ENCODE results near the gene DOCK4.

The DOCK4 gene

GRCh38 chr7:112189691-112190090, 16.5 kb downstream of the DOCK4 start:
- no peak for DNase-seq (ENCODE audit: low read depth in 2 of 2)

GRCh38 chr7:112188257-112188656, 17.9 kb downstream of the DOCK4 start:
- no peak for DNase-seq (ENCODE audit: low read depth in 2 of 2)

GRCh38 chr7:112186300-112186699, 19.9 kb downstream of the DOCK4 start:
- DNase-seq (ENCODE audit: low read depth in 2 of 2): no peak

GRCh38 chr7:112185005-112185834, 21.0 kb downstream of the DOCK4 start:
- no peak for DNase-seq (ENCODE audit: low read depth in 2 of 2)

GRCh38 chr7:112184455-112184854, 21.7 kb downstream of the DOCK4 start:
- DNase-seq (ENCODE audit: low read depth in 2 of 2): no peak

GRCh38 chr7:112183266-112183665, 22.9 kb downstream of the DOCK4 start:
- DNase-seq (ENCODE audit: low read depth in 2 of 2): no peak

- no peak for DNase-seq (ENCODE audit: low read depth in 2 of 2)
Measured at GRCh38 chr7:112182749-112183148, 23.4 kb downstream of the DOCK4 start.

GRCh38 chr7:112180223-112180622, 26.0 kb downstream of the DOCK4 start:
- DNase-seq (ENCODE audit: low read depth in 2 of 2): no peak

- no peak for DNase-seq (ENCODE audit: low read depth in 2 of 2)
Measured at GRCh38 chr7:112176693-112177415, 29.3 kb downstream of the DOCK4 start.

GRCh38 chr7:112176241-112176640, 30.0 kb downstream of the DOCK4 start:
- no peak for DNase-seq (ENCODE audit: low read depth in 2 of 2)

GRCh38 chr7:112174192-112174591, 32.0 kb downstream of the DOCK4 start:
- DNase-seq (ENCODE audit: low read depth in 2 of 2): no peak

GRCh38 chr7:112173568-112173905, 32.7 kb downstream of the DOCK4 start:
- no peak for DNase-seq (ENCODE audit: low read depth in 2 of 2)

- DNase-seq (ENCODE audit: low read depth in 2 of 2): no peak
Measured at GRCh38 chr7:112172870-112173567, 33.2 kb downstream of the DOCK4 start.

- no peak for DNase-seq (ENCODE audit: low read depth in 2 of 2)
Measured at GRCh38 chr7:112171673-112172072, 34.5 kb downstream of the DOCK4 start.

GRCh38 chr7:112168915-112169314, 37.3 kb downstream of the DOCK4 start:
- no peak for DNase-seq (ENCODE audit: low read depth in 2 of 2)

GRCh38 chr7:112167147-112167546, 39.1 kb downstream of the DOCK4 start:
- DNase-seq (ENCODE audit: low read depth in 2 of 2): no peak

GRCh38 chr7:112162784-112163506, 43.3 kb downstream of the DOCK4 start:
- DNase-seq (ENCODE audit: low read depth in 2 of 2): no peak

- no peak for DNase-seq (ENCODE audit: low read depth in 2 of 2)
Measured at GRCh38 chr7:112162142-112162766, 43.9 kb downstream of the DOCK4 start.

- no peak for DNase-seq (ENCODE audit: low read depth in 2 of 2)
Measured at GRCh38 chr7:112161253-112162141, 44.7 kb downstream of the DOCK4 start.

- no peak for DNase-seq (ENCODE audit: low read depth in 2 of 2)
Measured at GRCh38 chr7:112160771-112161150, 45.4 kb downstream of the DOCK4 start.
